Transverse colon (tissue), 4 donors: Measurements from ENCODE around the gene TMEM209.
"Not testable (repeated sequence)": the region's sequence is repeated elsewhere in the genome, so short reads cannot be mapped to it uniquely, and the experiment has no call there.

Experiments
- EP300 ChIP-seq: sonication (generic); formaldehyde crosslinking; IDR thresholded peaks from one replicate; pipeline ENCODE4 v1.6.1; 2017; ENCODE audit warnings: antibody characterized with exemption, low read depth
- POLR2A ChIP-seq: fragments of 450-650 bp; IDR thresholded peaks from one replicate; pipeline ENCODE4 v1.6.1; 2016; ENCODE audit warnings: antibody characterized with exemption, mild to moderate bottlenecking, moderate library complexity
- POLR2AphosphoS5 ChIP-seq, 3 donors: sonication (generic); formaldehyde crosslinking; IDR thresholded peaks; one replicate each; pipeline ENCODE4 v1.6.1; 2016; ENCODE audit warnings: antibody characterized with exemption in 3 of 3
- TF ChIP-seq, protein P1 (sequence below), 5 experiments: fragments of 200-600 bp in 3 of 5; fragments of 450-650 bp in 2 of 5; sonication (generic) in 3 of 5; IDR thresholded peaks; 1 replicate in 2 of 5; 2 replicates in 3 of 5; pipeline ENCODE4 v1.5.1; 2016 to 2017; ENCODE audit warnings: antibody characterized with exemption in 5 of 5, inconsistent platforms in 3 of 5, mild to moderate bottlenecking in 2 of 5, moderate library complexity in 1 of 5

- TF ChIP-seq, protein P1, sequence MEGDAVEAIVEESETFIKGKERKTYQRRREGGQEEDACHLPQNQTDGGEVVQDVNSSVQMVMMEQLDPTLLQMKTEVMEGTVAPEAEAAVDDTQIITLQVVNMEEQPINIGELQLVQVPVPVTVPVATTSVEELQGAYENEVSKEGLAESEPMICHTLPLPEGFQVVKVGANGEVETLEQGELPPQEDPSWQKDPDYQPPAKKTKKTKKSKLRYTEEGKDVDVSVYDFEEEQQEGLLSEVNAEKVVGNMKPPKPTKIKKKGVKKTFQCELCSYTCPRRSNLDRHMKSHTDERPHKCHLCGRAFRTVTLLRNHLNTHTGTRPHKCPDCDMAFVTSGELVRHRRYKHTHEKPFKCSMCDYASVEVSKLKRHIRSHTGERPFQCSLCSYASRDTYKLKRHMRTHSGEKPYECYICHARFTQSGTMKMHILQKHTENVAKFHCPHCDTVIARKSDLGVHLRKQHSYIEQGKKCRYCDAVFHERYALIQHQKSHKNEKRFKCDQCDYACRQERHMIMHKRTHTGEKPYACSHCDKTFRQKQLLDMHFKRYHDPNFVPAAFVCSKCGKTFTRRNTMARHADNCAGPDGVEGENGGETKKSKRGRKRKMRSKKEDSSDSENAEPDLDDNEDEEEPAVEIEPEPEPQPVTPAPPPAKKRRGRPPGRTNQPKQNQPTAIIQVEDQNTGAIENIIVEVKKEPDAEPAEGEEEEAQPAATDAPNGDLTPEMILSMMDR (IDR thresholded peaks at IDR 0.05): not testable (repeated sequence)
- TF ChIP-seq EP300; POLR2A; POLR2AphosphoS5 (IDR thresholded peaks at IDR 0.05): not testable (repeated sequence)
These were observed 31.2 kb upstream of the TMEM209 start for GRCh38 chr7:130236361-130236760.
